ENCODE data around the gene ZNF808. TPM values are rescaled to one million over a fixed set of nuclear protein-coding genes. Genes with fewer than 3 reads are reported as not detected.
"Not testable (repeated sequence)": the region's sequence is repeated elsewhere in the genome, so short reads cannot be mapped to it uniquely, and the experiment has no call there.

The ZNF808 gene
- total RNA-seq, 2 donors from 2014 or later = 14.5 to 21.7 TPM

- Histone ChIP-seq H3K4me1 (replicated peaks) (no peaks in the 10 kb centered on the region), H3K36me3 (no peaks in the 10 kb centered on the region), H3K9me3 (no peaks in the 10 kb centered on the region), H3K27me3 (replicated peaks; ENCODE audit: insufficient read depth) (no peaks in the 10 kb centered on the region), H3K27ac (no peak overlapping the region), H3K4me3 (no peak overlapping the region)
- intact Hi-C loops (cut with DNase I) = loop anchor here (10.0 kb wide), 1 partner anchor 211 kb away; the partner anchor contains the start of gene ZNF611
- WGBS = 92% methylated on average over 20 of the region's 20 CpGs
- DNase-seq (ENCODE audit: low spot score) = no peak
- TF ChIP-seq POLR2A (IDR thresholded peaks at IDR 0.05) = no peak
- no peak for TF ChIP-seq POLR2AphosphoS5 (IDR thresholded peaks at IDR 0.05)
- no peak for TF ChIP-seq CTCF (IDR thresholded peaks at IDR 0.05)
Measured at GRCh38 chr19:52524086-52524485, 3.4 kb upstream of the ZNF808 start.

- 2% methylated on average over 25 of the region's 25 CpGs for WGBS
- intact Hi-C loops (cut with DNase I) = loop anchor here (10.0 kb wide), 1 partner anchor 207 kb away; the partner anchor contains the start of gene ZNF611
Measured at GRCh38 chr19:52527956-52528351, 486 bp downstream of the ZNF808 start.

GRCh38 chr19:52532480-52532879, 5.0 kb downstream of the ZNF808 start:
- WGBS = 94% methylated on average over 2 of the region's 2 CpGs
- no peaks in the 10 kb centered on the region for H3K9me3 ChIP-seq

More at GRCh38 chr19:52527956-52528351, 486 bp downstream of the ZNF808 start:
- Histone ChIP-seq H3K4me3 (peak overlapping the region; percentile 54 to 64), H3K9me3 (no peaks in the 10 kb centered on the region), H3K36me3 (no peaks in the 10 kb centered on the region), H3K27me3 (replicated peaks; ENCODE audit: insufficient read depth) (no peaks in the 10 kb centered on the region), H3K27ac (peak overlapping the region; percentile 84), H3K4me1 (replicated peaks) (no peaks in the 10 kb centered on the region)
- DNase-seq (ENCODE audit: low spot score) = no peak
- TF ChIP-seq POLR2A (IDR thresholded peaks at IDR 0.05) (no peak), POLR2AphosphoS5 (IDR thresholded peaks at IDR 0.05) (no peak), CTCF (IDR thresholded peaks at IDR 0.05) (no peak)

GRCh38 chr19:52533901-52534300, 6.4 kb downstream of the ZNF808 start:
- no peaks in the 10 kb centered on the region for H3K27me3 ChIP-seq (replicated peaks; ENCODE audit: insufficient read depth)
- H3K4me1 ChIP-seq (replicated peaks) = no peaks in the 10 kb centered on the region
- intact Hi-C loops (cut with DNase I) = no loop called here
- no peak overlapping the region for H3K27ac ChIP-seq
- 81% methylated on average over 5 of the region's 5 CpGs for WGBS
- H3K4me3 ChIP-seq = no peak overlapping the region
- no peaks in the 10 kb centered on the region for H3K9me3 ChIP-seq
- DNase-seq (ENCODE audit: low spot score) = no peak
- TF ChIP-seq POLR2A (IDR thresholded peaks at IDR 0.05) = no peak
- TF ChIP-seq POLR2AphosphoS5 (IDR thresholded peaks at IDR 0.05) = no peak
- no peak for TF ChIP-seq CTCF (IDR thresholded peaks at IDR 0.05)
- peaks cover 0 to 4% of the 10 kb centered on the region in 2 donors for H3K36me3 ChIP-seq

More at GRCh38 chr19:52532480-52532879, 5.0 kb downstream of the ZNF808 start:
- Histone ChIP-seq H3K36me3 (peaks cover 0 to 4% of the 10 kb centered on the region in 2 donors), H3K4me3 (no peak overlapping the region), H3K27me3 (replicated peaks; ENCODE audit: insufficient read depth) (no peaks in the 10 kb centered on the region), H3K4me1 (replicated peaks) (no peaks in the 10 kb centered on the region), H3K27ac (no peak overlapping the region)
- intact Hi-C loops (cut with DNase I) = no loop called here
- DNase-seq (ENCODE audit: low spot score) = no peak
- no peak for TF ChIP-seq POLR2A (IDR thresholded peaks at IDR 0.05)
- no peak for TF ChIP-seq CTCF (IDR thresholded peaks at IDR 0.05)
- TF ChIP-seq POLR2AphosphoS5 (IDR thresholded peaks at IDR 0.05) = no peak

- H3K36me3 ChIP-seq; DNase-seq (ENCODE audit: low spot score); H3K4me1 ChIP-seq (replicated peaks); H3K27me3 ChIP-seq (replicated peaks; ENCODE audit: insufficient read depth); H3K9me3 ChIP-seq; intact Hi-C loops (cut with DNase I): not testable (repeated sequence)
- WGBS = 6% methylated on average over 15 of the region's 15 CpGs
- peak overlapping the region; percentile 33 to 49 for H3K4me3 ChIP-seq
- H3K27ac ChIP-seq = peak overlapping the region; percentile 67 to 68
Measured at GRCh38 chr19:52535385-52535770, 7.9 kb downstream of the ZNF808 start.

Measured in prostate gland (tissue), 2 donors.